Muscle of leg (tissue), 11 donors: ENCODE results near the gene KLHL2. TPM values are rescaled to one million over a fixed set of nuclear protein-coding genes. Genes with fewer than 3 reads are reported as not detected.
"Not testable (repeated sequence)": the region's sequence is repeated elsewhere in the genome, so short reads cannot be mapped to it uniquely, and the experiment has no call there.

ENCODE experiments used
- DNase-seq: peaks from one replicate; pipeline ENCODE4 v3.0.0; 2013
- H3K27ac ChIP-seq: one replicate; pipeline ENCODE4 v1.5.1; 2013; ENCODE audit warnings: mild to moderate bottlenecking, low read length, control low read depth
- H3K27me3 ChIP-seq: one replicate; pipeline ENCODE4 v1.6.1; 2013; ENCODE audit warnings: low read length; ENCODE audit not compliant: control insufficient read depth, insufficient read depth
- H3K36me3 ChIP-seq: one replicate; pipeline ENCODE4 v1.6.1; 2013; ENCODE audit warnings: low read length; ENCODE audit not compliant: control insufficient read depth, insufficient read depth
- H3K4me1 ChIP-seq: one replicate; pipeline ENCODE4 v1.6.1; 2013; ENCODE audit warnings: low read length; ENCODE audit not compliant: control insufficient read depth, insufficient read depth
- H3K4me3 ChIP-seq: one replicate; pipeline ENCODE4 v1.5.1; 2013; ENCODE audit warnings: low read length, control low read depth
- H3K9me3 ChIP-seq: replicated peaks from 2 replicates; pipeline ENCODE4 v1.6.1; 2013; ENCODE audit warnings: low read depth, low read length; ENCODE audit not compliant: control insufficient read depth
- WGBS: methylation state at CpG from one replicate; pipeline ENCODE4 v1.1.5; 2013; ENCODE audit warnings: missing lambda C conversion rate; ENCODE audit not compliant: insufficient coverage; 5-methylcytosine and 5-hydroxymethylcytosine counted together
- polyA plus RNA-seq, 8 donors: library from polyadenylated mRNA; unstranded; fragments of 120-200 nt; gene quantifications; one replicate each; pipeline versions ENCODE4 v1.2.1 to v1.2.3, GENCODE V29; 2013; ENCODE audit warnings: inconsistent platforms in 1 of 8, low replicate concordance in 1 of 8; ENCODE audit not compliant: insufficient read length in 8 of 8, insufficient read depth in 1 of 8
- total RNA-seq: library from RNA; stranded (reverse); fragments of 120-200 nt; gene quantifications from one replicate; pipeline ENCODE4 v1.2.4, GENCODE V29; 2013

Gene KLHL2
- total and polyA plus RNA-seq, 9 donors, result 6.2 to 10.3 (median 7.6) TPM

DNA sequence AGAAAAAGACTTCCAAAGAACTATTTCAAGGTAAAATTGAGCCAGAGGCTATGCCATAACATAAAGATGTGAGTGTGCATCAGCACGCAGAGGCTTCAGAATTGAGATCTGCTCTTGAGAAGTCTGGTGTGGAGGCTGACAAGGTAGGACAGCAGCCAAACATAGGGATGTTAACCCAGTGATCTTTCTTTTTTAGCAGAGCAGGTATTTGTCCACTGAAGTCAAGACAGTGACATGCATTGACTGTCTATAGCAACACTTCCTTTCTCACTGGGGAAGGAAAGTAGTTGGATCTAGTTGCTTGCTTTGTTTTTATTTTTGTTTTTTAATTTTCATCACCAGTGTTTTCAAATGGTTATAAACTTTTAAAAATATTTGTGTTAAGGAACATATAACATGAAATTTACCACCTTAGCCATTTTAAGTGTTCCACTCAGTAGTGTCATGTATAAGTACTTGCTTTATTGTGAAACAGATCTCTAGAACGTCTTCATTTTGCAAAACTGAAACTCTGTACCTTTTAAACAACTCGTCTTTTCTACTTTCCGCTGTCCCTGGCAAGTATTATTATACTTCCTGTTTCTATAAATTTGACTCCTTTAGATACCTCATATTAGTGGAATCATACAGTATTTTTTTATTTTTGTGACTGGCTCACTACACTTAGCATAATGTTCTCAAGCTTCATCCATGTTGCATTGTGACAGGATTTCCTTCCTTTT is 79.4 kb downstream of the KLHL2 start:
- H3K4me3 ChIP-seq, H3K27ac ChIP-seq, H3K9me3 ChIP-seq, H3K4me1 ChIP-seq, H3K36me3 ChIP-seq, H3K27me3 ChIP-seq, DNase-seq: not testable (repeated sequence)
- no CpG with 5 or more reads among the region's 4 CpGs for WGBS

DNA sequence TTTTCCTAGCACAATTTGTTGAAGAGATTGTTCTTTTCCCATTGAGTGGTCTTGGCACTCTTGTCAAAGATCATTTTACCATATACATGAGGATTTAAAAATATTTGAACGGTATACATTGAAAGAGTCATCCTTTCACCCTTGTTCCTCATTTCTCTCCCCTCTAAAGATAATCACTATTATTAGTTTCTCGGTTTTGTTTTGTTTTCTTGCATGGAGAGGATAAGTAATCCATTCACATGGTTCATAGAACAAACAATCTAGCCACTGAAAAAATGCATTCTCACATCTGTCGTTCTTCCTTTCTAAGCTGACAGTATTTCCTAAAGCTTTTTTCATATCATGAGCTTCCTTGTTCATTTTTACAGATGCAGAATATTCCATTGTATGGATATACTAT is 80.9 kb downstream of the KLHL2 start:
- no peak overlapping the region for H3K4me3 ChIP-seq
- WGBS, result no CpG with 5 or more reads among the region's 3 CpGs
- no peak for DNase-seq
- no peaks in the 10 kb centered on the region for H3K4me1 ChIP-seq
- no peaks in the 10 kb centered on the region for H3K36me3 ChIP-seq
- H3K27me3 ChIP-seq, result no peaks in the 10 kb centered on the region
- H3K27ac ChIP-seq, result no peak overlapping the region
- no peaks in the 10 kb centered on the region for H3K9me3 ChIP-seq

DNA sequence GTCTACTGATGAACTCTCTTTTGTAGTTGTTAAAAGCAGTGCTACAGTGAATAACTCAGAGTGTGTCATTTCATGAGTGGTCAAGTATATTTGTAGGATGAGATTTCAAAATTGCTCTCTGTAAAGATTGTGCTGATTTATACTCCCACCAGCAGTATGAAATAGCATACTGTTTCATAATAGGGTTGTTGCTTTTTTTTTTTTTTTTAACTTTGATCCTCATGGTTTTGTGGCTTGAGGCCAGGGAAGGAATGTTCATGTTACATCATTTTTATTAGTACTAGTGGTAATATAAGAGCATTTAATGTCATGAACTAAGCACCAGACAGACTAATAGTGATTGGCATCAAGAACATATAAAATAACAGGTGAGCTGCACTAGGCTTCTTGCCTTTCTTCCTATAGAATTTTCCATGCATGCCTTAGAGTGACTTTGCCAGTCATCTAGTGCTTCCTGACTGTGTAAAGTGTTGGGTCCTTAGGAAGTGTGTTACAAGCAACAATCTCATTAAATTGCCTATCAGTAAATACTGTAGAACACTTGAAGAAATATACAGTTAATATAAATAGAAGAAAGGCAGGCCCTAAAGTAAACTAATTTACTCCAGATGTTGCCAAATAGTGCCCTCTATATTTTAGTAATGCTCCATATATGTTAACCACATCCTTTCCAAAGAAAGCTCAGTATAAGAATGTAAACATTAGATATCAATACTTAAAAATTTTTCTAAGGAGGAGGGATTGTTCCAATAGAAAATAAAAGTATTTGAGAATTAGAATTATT is 81.5 kb downstream of the KLHL2 start:
- Histone ChIP-seq H3K27ac (no peak overlapping the region), H3K9me3 (no peaks in the 10 kb centered on the region), H3K4me3 (no peak overlapping the region), H3K36me3 (no peaks in the 10 kb centered on the region), H3K4me1 (no peaks in the 10 kb centered on the region), H3K27me3 (no peaks in the 10 kb centered on the region)
- DNase-seq, result no peak

DNA sequence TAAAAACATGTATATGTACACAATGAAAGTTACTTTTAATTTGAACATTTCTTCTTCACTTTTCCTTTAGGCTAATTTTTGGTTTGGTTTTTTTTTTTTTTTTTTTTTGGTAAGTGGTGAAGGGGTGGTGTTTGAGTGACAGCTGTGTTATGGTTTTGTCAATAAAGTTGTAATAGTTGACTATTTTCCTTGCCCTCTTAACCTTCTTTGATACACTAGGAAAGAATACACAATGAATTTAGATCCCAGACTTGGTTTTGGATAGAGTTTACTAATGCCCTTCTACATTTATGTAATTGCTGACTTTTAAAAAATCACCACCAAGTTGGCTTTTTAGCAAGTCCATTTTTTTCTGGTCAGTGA is 82.0 kb downstream of the KLHL2 start:
- Histone ChIP-seq H3K36me3 (no peaks in the 10 kb centered on the region), H3K4me1 (no peaks in the 10 kb centered on the region), H3K4me3 (no peak overlapping the region), H3K27me3 (no peaks in the 10 kb centered on the region), H3K9me3 (no peaks in the 10 kb centered on the region), H3K27ac (no peak overlapping the region)
- DNase-seq, result no peak

DNA sequence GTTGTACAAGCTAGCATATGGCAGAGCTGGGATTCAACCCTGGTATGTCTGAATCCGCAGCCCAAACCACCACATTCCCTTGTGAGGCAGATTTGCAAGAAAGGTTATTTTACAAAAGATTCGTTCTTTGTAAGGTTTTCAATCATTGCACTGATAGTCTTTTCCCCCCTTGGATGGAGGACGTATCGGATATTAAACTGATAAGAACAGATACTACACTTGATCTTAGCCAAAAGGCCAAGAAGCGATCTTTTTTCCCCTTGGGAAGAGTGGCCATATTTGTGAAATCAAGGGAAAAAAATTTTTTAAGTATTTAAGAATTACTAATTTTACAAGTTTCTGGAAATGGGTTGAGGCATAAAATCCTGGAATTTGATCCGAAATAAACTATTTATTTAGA is 85.7 kb downstream of the KLHL2 start:
- DNase-seq, result peak; percentile 59
- H3K9me3 ChIP-seq, result no peaks in the 10 kb centered on the region
- WGBS, result no CpG with 5 or more reads among the region's 6 CpGs
- H3K27me3 ChIP-seq, result no peaks in the 10 kb centered on the region
- H3K27ac ChIP-seq, result no peak overlapping the region
- peaks cover 2% of the 10 kb centered on the region for H3K4me1 ChIP-seq
- H3K4me3 ChIP-seq, result no peak overlapping the region
- H3K36me3 ChIP-seq, result no peaks in the 10 kb centered on the region

DNA sequence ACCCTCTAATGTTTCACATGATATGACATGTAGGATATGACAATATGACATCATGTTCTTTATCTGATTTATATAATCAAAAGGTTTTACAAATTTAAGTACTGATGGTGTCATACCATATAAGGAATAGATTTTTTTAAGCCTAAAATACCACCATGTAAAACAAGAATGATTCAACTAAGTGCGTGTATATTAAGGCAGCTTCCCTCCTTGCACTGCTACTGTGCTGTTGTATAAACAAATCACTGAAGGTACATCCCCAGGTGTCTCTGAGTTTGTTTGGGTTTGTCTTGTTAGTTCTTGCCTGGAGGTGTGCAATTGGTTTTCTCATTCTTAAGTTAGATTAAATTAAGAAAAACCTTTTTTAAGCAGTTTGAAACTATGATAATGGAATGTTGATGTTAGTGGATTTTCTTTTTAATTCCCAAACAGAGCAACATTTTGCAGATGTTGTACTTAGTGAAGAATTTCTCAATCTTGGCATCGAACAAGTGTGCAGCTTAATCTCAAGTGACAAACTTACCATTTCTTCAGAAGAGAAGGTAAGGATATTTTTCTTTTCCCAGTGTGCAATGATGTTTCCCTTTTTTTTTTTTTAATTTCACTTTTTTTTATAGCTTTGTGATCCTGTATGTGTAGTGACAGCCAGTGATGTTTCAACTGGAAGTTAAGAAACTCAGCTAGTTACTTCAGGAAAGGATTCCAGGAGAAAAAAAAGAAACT is 86.7 kb downstream of the KLHL2 start:
- no peak overlapping the region for H3K27ac ChIP-seq
- DNase-seq, result peak; percentile 30

DNA sequence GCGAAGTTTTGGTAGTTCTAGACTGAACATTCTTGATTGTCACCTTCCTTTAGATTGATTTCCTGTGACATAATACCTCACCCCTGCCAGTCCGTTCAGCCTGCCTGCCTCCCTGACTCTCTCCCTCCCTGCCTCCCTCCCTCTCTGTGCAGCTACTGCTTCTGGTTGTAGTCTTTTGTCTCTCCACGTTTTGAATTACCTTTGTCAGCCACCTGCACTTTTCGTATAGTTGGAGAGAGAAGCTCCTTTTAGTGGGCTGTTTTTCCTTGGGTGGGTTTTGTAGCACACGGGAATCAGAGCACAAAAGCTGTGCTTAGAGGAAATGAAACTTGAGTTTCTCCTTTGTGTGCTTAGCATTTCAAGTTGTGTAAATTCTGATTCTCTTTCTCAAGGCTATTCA is 87.5 kb downstream of the KLHL2 start:
- 70% methylated on average over 2 of the region's 5 CpGs for WGBS
- no peaks in the 10 kb centered on the region for H3K27me3 ChIP-seq
- H3K4me1 ChIP-seq, result peaks cover 2% of the 10 kb centered on the region
- H3K36me3 ChIP-seq, result no peaks in the 10 kb centered on the region
- no peak overlapping the region for H3K4me3 ChIP-seq
- peak; percentile 4 for DNase-seq
- H3K27ac ChIP-seq, result peak overlapping the region; percentile 29
- no peaks in the 10 kb centered on the region for H3K9me3 ChIP-seq

More for the DNA sequence above, 86.7 kb downstream of the KLHL2 start:
- no peaks in the 10 kb centered on the region for H3K36me3 ChIP-seq
- peaks cover 2% of the 10 kb centered on the region for H3K4me1 ChIP-seq
- H3K9me3 ChIP-seq, result no peaks in the 10 kb centered on the region
- no CpG with 5 or more reads among the region's 2 CpGs for WGBS
- H3K4me3 ChIP-seq, result no peak overlapping the region
- no peaks in the 10 kb centered on the region for H3K27me3 ChIP-seq

DNA sequence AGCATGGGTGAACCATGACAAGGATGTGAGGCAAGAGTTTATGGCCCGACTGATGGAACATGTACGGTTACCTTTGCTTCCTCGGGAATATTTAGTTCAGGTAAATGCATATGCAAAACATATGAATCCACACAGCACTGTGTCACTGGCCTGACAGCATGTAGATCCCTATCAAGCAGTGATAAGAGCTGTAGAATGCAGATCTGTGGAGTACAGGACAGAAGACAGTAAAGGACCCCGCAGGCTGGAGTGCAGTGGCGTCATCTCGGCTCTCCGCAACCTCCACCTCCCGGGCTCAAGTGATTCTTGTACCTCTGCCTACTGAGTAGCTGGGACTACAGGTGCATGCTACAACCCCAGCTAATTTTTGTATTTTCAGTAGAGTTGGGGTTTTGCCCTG is 90.3 kb downstream of the KLHL2 start:
- no peaks in the 10 kb centered on the region for H3K36me3 ChIP-seq
- H3K4me3 ChIP-seq, result no peak overlapping the region
- no peaks in the 10 kb centered on the region for H3K9me3 ChIP-seq
- no peak overlapping the region for H3K27ac ChIP-seq
- H3K4me1 ChIP-seq, result peaks cover 2% of the 10 kb centered on the region
- 100% methylated on average over 2 of the region's 8 CpGs for WGBS
- H3K27me3 ChIP-seq, result no peaks in the 10 kb centered on the region
- no peak for DNase-seq

DNA sequence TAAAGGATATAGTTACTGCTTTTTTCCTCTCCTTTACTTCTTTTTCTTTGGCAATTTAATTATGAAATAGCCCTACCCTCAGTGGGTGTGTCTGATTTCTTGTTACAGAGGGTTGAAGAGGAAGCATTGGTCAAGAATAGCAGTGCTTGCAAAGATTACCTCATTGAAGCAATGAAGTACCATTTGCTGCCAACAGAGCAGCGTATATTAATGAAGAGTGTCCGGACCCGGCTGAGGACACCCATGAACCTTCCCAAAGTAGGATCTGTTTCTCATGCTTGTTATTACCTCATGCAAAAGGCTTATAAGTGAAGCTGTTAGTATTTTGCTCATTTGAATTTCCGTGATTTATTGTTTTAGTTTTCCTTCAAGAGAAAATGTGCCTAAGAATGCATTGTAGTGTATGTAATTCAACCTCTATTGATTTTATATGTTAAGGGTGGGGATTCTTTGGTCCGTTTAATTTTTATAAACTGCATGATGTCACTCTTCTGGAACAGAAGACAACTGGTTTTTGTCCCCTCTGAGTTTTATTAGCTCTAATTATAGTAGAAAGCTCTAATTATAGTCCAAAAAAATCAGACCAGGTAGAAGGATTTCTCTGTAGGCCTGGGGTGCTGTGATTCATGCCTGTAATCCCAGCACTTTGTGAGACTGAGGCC is 92.2 kb downstream of the KLHL2 start:
- H3K4me3 ChIP-seq, result no peak overlapping the region
- no peaks in the 10 kb centered on the region for H3K9me3 ChIP-seq
- 60% methylated on average over 1 of the region's 5 CpGs for WGBS
- no peak overlapping the region for H3K27ac ChIP-seq
- H3K27me3 ChIP-seq, result no peaks in the 10 kb centered on the region
- DNase-seq, result no peak
- no peaks in the 10 kb centered on the region for H3K36me3 ChIP-seq
- H3K4me1 ChIP-seq, result peaks cover 2% of the 10 kb centered on the region

DNA sequence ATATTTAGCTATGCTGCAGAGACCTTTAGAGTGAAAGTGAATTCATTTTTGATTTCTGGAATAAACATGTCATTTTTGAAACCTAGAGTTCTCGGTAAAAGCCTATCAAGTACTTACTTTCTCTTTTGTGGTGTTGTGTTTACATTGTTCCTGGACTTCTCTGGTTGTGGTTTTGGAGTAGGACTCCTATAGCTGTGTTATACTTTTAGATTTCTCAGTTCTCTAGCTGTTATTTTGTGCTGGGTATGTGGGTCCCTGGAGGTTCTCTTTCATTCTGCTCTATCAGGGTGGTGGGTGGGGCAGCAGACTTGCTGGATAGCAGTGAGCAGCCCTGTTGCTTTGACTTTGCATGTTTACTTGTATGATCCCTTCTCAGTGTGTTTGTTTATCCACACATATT is 94.5 kb downstream of the KLHL2 start:
- no CpG with 5 or more reads among the region's 1 CpG for WGBS
- Histone ChIP-seq H3K4me3 (no peak overlapping the region), H3K27ac (no peak overlapping the region), H3K9me3 (no peaks in the 10 kb centered on the region), H3K4me1 (no peaks in the 10 kb centered on the region), H3K27me3 (no peaks in the 10 kb centered on the region), H3K36me3 (no peaks in the 10 kb centered on the region)
- peak; percentile 25 for DNase-seq
